GM10847 (cell line): ENCODE results near the gene TSC22D3.

Experiments
- POLR2A ChIP-seq: IDR thresholded peaks from 2 replicates; pipeline ENCODE4 v1.6.1; 2011; ENCODE audit not compliant: insufficient read length; ENCODE audit errors: extremely low read depth

TSC22D3 gene

GRCh38 chrX:107743995-107744394, 31.6 kb downstream of the TSC22D3 start:
- TF ChIP-seq POLR2A = no peak

DNA sequence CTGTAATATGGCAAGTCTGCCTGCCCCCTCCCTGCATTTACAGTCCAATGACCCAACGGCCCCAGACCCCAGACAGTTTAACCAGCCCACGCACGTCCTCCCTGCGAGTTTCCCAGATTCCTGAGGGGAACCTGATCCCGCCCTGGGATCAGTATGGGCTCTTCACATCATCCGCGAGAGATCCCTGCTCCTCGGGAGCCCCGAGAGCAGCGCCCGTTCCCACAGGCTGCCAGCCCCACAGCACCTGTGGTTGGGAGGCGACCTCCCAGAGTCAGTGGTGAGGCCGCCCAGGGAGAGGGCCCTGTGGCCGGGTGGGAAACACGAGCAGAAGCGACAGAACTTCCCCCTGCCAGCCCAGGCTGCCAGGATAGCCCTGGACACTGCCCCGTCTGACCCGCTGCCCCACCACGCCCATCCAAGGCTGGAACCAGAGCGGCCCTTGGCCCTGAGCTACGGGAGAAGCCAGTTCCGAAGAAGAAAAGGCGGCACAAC, 32.8 kb downstream of the TSC22D3 start:
- TF ChIP-seq POLR2A = no peak

- no peak for TF ChIP-seq POLR2A
Observed at GRCh38 chrX:107741404-107741790, 34.2 kb downstream of the TSC22D3 start.

DNA sequence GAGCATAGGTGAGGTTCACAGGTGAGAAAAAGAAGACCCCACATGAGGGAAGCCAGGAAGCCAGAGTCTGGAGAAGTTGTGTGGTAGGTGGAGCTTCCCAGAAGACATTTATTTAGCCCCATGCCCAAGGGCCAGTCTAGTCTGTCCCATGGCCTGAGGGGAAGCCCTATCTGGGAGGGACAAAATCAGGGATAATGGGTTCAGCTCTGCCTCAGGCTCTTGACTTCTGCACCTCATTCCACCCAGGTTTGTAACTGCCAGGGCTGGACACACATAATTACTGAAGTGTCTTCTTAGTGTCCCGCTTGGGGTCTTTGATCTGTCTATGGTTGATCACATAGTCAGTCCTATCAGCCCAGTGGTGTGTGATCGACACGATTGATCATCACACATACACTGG, 36.0 kb downstream of the TSC22D3 start:
- no peak for TF ChIP-seq POLR2A

DNA sequence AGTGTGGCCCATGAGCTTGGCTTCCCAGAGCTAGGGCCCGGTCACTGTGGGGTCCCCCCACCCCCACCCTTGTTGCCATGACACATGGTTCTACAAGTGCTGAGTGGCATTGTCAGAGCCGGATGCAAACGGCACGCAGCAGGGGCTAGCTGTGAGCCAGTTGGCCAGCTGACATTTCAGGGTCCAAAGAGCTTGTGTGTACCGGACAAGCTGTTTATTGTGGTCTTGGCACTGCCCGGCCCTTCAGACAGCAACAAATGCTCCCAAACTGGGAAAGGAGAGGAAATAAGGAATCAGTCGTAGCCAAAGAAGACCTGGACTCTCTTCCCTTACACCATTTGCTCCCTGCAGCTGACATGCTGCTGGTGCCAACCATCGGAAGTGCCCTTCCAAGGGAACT, 36.8 kb downstream of the TSC22D3 start:
- TF ChIP-seq POLR2A = no peak

DNA sequence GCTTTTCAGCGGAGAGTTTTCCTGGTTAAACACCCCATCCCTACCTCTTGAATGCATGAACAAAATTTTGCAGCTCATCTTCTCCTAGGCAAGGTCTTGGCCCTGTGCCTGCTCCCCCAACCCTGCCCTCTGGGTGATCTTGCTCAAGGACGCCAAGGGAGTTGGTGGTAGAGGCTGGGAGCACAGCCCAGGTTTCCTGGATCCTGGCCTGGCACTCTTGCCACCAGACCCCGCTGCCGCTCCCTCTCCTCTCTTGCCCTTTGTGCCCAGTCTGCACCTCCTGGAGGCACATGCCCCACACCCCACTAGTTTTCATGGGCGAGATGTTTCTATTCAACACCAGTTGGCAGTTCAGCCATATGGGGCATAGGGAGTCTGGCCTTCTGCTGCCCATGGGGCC, 37.3 kb downstream of the TSC22D3 start:
- TF ChIP-seq POLR2A = no peak

DNA sequence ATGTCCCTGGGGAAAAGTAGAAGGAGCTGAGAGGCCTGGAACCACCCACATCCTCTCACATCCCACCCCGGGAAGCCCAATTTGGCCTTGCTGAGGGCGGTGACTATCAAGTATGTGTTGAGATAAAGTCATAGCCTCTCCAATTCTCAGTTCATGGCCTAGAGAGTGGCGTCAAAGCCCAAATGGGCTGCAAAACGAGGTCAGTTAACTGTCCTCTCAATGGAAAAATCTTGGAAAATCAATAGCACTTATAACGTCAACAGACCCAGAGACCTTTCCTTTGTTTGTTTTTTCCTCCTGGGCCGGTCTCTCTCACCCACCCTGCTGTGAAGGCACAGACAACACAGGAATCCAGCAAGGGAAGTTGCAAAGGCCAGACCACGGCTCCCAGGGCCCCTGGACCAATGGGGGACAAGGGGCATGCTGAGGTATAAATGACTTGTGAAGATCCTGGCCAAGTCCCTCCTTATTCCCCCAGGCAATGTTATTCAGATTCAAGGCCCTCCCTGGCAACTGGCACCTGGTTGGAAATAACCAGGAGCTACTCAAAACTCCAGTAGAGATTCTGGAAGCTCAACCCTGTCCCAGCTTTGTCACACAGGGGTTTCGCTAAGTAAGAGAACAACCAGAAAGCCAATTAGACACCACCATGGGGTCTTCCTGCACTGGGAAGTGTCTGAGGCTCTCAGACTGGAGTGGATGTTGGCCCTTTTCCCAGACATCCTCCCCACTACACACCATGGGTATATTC, 38.6 kb downstream of the TSC22D3 start:
- no peak for TF ChIP-seq POLR2A

DNA sequence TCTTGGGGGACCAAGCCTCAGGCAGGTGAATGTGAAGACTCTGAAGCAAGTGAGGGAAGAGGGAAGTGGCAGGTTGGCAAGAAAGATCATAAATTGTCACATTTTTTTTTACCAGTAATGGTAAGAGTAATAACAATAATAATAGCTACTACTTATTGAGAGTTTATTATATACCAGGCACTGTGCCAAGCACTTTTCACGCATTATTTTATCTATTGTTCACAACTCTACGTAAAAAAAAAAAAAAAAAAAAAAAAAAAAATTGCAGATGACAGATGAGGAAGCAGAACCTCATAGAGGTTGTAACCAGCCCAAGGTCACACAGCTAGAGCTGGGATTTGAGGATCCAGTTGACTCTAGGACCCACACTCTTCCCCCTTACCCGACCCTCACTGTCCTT, 40.9 kb downstream of the TSC22D3 start:
- no peak for TF ChIP-seq POLR2A

DNA sequence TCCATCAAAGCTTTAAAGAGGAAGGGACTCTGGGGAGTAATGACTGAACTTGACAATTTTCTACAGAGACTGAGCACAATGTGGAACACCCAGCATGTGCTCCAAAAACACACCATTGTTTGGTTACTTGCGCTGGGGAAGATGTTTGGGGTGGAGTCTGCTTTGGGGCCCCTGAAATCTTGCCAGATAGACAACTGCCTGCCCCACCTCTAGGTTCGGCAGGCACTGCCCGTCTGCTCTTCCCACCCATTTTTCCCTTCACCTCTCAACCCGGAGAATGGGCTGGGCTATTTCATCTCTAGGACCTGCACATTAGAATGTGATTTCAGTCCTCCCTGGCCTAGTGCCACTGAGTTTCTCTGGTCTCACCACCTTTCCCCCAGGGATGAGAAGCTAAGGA, 41.9 kb downstream of the TSC22D3 start:
- TF ChIP-seq POLR2A = no peak

DNA sequence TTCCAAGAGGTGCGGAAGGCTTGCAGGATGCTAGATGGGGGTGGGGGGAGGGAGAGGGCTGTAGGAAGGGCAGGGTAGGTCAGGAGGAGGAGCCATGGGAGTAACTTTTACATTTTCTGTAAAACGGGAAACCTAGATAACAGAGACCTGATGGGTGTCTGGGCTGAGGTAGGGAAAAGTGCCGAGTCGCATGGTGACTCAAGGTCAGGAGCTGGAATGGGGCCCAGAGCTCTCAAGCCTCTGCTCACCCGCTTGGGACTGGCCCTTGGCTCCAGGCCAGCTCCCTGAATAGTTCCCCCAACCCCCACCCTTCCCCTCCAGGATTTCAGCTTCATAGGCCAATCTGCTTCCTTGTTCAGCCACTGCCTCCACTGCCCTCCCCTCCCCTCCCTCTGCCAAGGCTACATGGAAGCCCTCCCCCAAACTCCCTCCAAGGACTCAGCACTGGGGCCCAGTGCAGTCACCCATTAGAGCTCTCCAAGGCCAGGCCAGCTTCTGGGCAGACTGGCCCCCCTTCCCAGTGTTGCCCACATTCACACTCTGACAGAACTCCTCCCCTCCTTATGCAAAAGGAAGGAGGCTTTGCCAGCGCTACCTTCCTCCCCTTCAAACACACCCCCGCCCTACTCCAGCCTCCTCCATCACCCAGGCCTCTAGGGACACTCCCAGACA, 43.6 kb downstream of the TSC22D3 start:
- no peak for TF ChIP-seq POLR2A

GRCh38 chrX:107730991-107731766, 44.4 kb downstream of the TSC22D3 start:
- no peak for TF ChIP-seq POLR2A

DNA sequence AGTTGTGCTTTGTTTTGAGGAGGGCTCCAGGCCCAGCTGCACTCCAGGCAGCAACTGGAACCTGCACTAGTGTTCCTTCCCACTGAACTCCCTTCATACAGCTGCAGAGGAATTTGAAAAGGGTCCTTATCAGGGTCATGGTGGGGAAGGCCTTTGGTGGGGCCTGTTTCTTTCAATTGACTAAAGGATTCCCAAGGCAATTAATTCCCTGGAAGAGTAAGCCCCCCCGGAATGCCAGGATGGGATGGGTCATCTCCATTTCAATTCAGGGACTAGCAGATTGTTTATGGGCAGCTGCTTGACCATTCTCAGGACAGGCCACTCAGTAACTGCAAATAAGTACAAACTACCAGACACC, 45.3 kb downstream of the TSC22D3 start:
- no peak for TF ChIP-seq POLR2A

DNA sequence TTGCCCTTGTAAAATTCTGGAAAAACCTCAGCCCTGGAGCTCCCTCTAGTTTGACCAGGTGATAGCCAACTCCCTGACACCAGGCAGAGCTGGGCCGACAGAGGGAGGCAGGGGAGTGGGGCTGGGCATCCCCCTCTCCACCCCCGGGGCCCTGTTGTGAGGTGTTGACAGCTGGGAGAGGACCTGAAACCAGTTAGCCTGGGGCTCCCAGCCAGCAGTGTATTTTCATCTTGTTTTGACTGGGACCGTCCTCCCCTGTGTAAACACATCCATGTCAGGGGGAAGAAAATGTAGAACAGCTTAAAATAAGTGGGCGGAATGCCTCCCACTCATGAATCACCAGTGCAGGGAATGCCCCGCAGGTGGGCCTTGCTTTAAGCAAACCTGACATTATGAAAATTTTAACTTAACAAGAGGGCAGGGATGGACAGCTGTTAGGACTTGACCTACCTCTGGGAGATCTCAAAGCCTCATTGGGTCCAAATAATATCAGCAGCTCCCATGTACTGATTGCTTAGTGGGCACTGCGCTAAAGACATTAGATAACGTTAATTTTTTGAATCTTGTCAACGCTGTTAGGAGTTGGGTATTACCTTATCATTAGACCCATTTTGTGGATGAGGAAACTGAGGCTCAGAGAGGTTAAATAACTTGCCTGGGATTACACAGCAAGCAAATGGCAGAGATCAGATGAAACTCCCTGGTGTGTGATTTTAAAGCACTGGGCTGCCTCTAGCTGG, 45.9 kb downstream of the TSC22D3 start:
- TF ChIP-seq POLR2A = no peak

- no peak for TF ChIP-seq POLR2A
Observed at GRCh38 chrX:107728371-107729099, 47.1 kb downstream of the TSC22D3 start.

DNA sequence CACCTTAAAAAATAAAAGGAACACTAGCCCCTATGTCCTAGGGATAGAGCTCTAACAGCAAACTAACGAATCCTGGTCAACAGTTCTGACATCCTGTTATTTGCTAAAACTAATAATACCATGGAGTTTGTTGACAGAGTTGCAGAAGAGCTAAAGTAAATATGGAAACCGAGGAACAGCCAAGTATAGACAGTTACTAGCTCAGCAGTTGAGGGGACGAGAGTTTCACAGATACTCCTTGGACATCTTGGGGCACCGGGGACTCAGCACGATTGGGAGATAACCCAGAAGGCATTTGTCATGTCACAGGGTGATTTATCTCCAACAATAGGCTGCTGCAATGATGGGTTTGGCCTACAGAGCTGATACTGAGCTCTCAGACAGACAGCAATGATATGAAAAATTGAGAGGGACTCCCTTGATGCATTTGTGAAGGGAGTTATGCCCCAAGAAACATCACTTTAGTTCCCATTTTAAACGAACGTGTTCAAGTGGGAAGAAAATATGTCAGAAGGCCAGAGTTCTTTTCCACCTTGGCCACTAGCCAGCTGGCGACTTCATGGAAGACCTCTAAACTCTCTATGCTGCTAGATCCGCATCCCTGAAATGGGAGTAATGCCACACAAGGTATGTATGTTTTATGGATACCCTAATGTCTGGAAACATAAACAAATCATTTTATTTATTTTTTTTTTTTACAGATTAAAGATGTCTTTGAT, 48.6 kb downstream of the TSC22D3 start:
- no peak for TF ChIP-seq POLR2A
